SU-DHL-6 (cell line): ENCODE data around the gene AP3B2.

Source experiments
- H2AFZ ChIP-seq: fragments of 200-600 bp; sonication (generic); 2 replicates; pipeline ENCODE4 v1.6.1; 2014; ENCODE audit warnings: low read depth, mild to moderate bottlenecking, moderate library complexity, mixed read lengths, antibody characterized with exemption, low read length; ENCODE audit not compliant: severe bottlenecking
- H3F3A ChIP-seq: fragments of 200-600 bp; shearing (Covaris generic); 2 replicates; pipeline ENCODE4 v1.6.0; 2016; ENCODE audit warnings: antibody characterized with exemption, mild to moderate bottlenecking; ENCODE audit not compliant: insufficient read depth
- H3K27ac ChIP-seq: fragments of 200-600 bp; sonication (generic); 2 replicates; pipeline ENCODE4 v1.5.1; 2016; ENCODE audit warnings: low read depth, mild to moderate bottlenecking, low read length, moderate library complexity, mixed read lengths
- H3K27me3 ChIP-seq: fragments of 200-600 bp; sonication (generic), shearing (Covaris generic); 2 replicates; pipeline ENCODE4 v1.6.0; 2014; ENCODE audit warnings: mild to moderate bottlenecking, low read length
- H3K36me3 ChIP-seq: fragments of 200-600 bp; sonication (generic); 2 replicates; pipeline ENCODE4 v1.6.1; 2014; ENCODE audit warnings: mild to moderate bottlenecking, low read length, mixed read lengths
- H3K4me2 ChIP-seq: fragments of 300-600, 200-600 bp; shearing (Covaris generic), sonication (generic); 2 replicates; pipeline ENCODE4 v1.6.0; 2014; ENCODE audit warnings: low read length, low read depth, mild to moderate bottlenecking; ENCODE audit not compliant: poor library complexity, severe bottlenecking
- H3K4me3 ChIP-seq: fragments of 200-600 bp; sonication (generic); 2 replicates; pipeline ENCODE4 v1.5.1; 2014; ENCODE audit warnings: antibody characterized with exemption, low read length, mild to moderate bottlenecking, mixed read lengths; ENCODE audit not compliant: insufficient read depth, poor library complexity, severe bottlenecking
- H3K79me2 ChIP-seq: fragments of 200-600 bp; sonication (generic); 2 replicates; pipeline ENCODE4 v1.6.1; 2014; ENCODE audit warnings: mild to moderate bottlenecking, low read length, moderate library complexity; ENCODE audit not compliant: insufficient read depth
- H3K9ac ChIP-seq: fragments of 200-600 bp; sonication (generic); 2 replicates; pipeline ENCODE4 v1.7.0; 2014; ENCODE audit warnings: mild to moderate bottlenecking, low read length
- H3K9me2 ChIP-seq: fragments of 200-600 bp; sonication (generic); replicated peaks from 2 replicates; pipeline ENCODE4 v1.6.1; 2014; ENCODE audit warnings: low read length; ENCODE audit not compliant: insufficient read depth
- H3K9me3 ChIP-seq: fragments of 200-600 bp; sonication (generic); 2 replicates; pipeline ENCODE4 v1.6.1; 2014; ENCODE audit warnings: low read length, mixed read lengths; ENCODE audit not compliant: insufficient read depth
- H4K20me1 ChIP-seq: fragments of 200-600 bp; sonication (generic); 2 replicates; pipeline ENCODE4 v1.6.1; 2014; ENCODE audit warnings: low read depth, mild to moderate bottlenecking, antibody characterized with exemption, low read length, moderate library complexity, mixed read lengths
- EZH2phosphoT487 ChIP-seq: fragments of 200-600 bp; sonication (generic), shearing (Covaris generic); conservative IDR thresholded peaks from 2 replicates; pipeline ENCODE4 v1.6.1; 2018; ENCODE audit warnings: mild to moderate bottlenecking, antibody characterized with exemption, low read length, moderate library complexity, mixed read lengths
- TF ChIP-seq, protein P1 (sequence below): fragments of 200-600 bp; sonication (generic); IDR thresholded peaks from one replicate; pipeline ENCODE4 v1.5.1; 2017; ENCODE audit warnings: antibody characterized with exemption, mild to moderate bottlenecking, low read length, moderate library complexity; ENCODE audit not compliant: insufficient read depth, poor library complexity, severe bottlenecking

Gene AP3B2

DNA sequence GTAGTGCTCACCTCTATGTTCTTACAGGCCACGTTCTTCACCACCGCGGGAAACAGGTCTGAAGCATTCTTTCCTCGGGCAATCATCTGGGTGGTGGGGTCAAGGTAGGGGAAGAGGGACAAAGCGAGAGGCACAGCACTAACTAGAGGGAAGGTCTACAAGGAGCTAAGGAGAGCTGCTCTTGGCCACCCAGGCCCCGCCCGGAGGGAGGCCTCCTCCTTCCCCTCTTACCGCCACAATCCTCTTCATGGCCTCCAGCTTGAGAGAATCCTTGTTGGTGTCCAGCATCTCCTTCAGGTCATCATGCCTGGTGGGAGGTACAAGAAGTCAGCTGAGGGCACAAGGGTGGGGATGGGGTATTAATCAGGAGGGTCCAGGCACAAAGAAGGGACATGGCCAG lies 20.5 kb downstream of the AP3B2 start:
- Histone ChIP-seq H3K4me2 (no peak overlapping the region), H3K9ac (no peak overlapping the region), H3K36me3 (no peaks in the 10 kb centered on the region), H3F3A (no peaks in the 10 kb centered on the region), H3K27ac (no peak overlapping the region), H3K9me2 (no peaks in the 10 kb centered on the region), H3K4me3 (no peak overlapping the region), H3K9me3 (no peaks in the 10 kb centered on the region), H3K79me2 (no peaks in the 10 kb centered on the region), H4K20me1 (no peaks in the 10 kb centered on the region), H3K27me3 (no peaks in the 10 kb centered on the region), H2AFZ (no peak overlapping the region)
- no peak for TF ChIP-seq EZH2phosphoT487
- TF ChIP-seq, protein P1, sequence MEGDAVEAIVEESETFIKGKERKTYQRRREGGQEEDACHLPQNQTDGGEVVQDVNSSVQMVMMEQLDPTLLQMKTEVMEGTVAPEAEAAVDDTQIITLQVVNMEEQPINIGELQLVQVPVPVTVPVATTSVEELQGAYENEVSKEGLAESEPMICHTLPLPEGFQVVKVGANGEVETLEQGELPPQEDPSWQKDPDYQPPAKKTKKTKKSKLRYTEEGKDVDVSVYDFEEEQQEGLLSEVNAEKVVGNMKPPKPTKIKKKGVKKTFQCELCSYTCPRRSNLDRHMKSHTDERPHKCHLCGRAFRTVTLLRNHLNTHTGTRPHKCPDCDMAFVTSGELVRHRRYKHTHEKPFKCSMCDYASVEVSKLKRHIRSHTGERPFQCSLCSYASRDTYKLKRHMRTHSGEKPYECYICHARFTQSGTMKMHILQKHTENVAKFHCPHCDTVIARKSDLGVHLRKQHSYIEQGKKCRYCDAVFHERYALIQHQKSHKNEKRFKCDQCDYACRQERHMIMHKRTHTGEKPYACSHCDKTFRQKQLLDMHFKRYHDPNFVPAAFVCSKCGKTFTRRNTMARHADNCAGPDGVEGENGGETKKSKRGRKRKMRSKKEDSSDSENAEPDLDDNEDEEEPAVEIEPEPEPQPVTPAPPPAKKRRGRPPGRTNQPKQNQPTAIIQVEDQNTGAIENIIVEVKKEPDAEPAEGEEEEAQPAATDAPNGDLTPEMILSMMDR: no peak

DNA sequence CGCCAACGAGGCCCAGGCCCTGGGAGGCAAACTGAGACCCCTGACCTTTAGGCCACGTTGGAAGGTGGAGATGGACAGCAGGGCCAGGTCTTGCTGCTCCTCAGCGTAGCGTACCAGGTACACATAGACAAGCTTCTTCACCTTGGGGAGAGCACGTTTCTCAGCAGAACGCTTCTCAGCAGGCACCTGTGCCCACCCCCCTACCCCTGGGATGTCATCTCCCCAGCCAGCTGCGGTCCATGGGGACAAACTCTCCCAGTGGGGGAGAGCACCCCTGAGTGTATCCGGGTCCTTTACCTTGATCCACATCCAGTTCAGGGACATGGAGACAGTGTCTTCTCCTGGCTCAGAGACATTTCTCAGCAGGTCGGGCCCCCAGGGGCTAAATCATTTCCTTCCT lies 21.0 kb downstream of the AP3B2 start:
- TF ChIP-seq EZH2phosphoT487: no peak
- TF ChIP-seq, protein P1: no peak
- H3K79me2 ChIP-seq: no peaks in the 10 kb centered on the region
- no peaks in the 10 kb centered on the region for H3K27me3 ChIP-seq
- H3K9ac ChIP-seq: no peak overlapping the region
- no peaks in the 10 kb centered on the region for H3K36me3 ChIP-seq
- H3K9me3 ChIP-seq: no peaks in the 10 kb centered on the region
- H3F3A ChIP-seq: no peaks in the 10 kb centered on the region
- no peaks in the 10 kb centered on the region for H3K9me2 ChIP-seq
- H4K20me1 ChIP-seq: no peaks in the 10 kb centered on the region
- H2AFZ ChIP-seq: no peak overlapping the region
- no peak overlapping the region for H3K27ac ChIP-seq
- no peak overlapping the region for H3K4me3 ChIP-seq
- no peak overlapping the region for H3K4me2 ChIP-seq

DNA sequence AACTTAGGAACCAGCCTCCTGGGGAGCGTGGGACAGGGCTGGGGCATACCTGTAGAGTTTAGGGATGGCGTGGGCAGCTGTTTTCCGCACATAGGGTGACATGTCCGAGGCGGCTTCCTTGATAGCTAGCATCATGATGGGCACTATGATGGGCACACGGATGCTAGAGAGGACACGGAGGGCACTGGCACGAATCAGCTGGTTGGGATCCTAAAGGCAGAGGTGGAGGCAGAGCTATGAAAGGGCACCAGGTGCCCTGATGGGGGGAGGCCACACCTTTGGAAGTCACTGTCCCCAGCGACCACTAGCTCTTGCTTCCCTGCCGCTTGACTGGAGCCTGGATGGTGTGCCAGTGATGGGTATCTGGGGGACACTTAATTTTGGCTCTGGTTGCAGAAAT lies 28.3 kb downstream of the AP3B2 start:
- Histone ChIP-seq H3K36me3 (no peaks in the 10 kb centered on the region), H4K20me1 (no peaks in the 10 kb centered on the region), H3K9me3 (no peaks in the 10 kb centered on the region), H3K9ac (no peak overlapping the region), H3K27me3 (no peaks in the 10 kb centered on the region), H2AFZ (no peak overlapping the region), H3K4me2 (no peak overlapping the region), H3F3A (no peaks in the 10 kb centered on the region), H3K79me2 (no peaks in the 10 kb centered on the region), H3K27ac (no peak overlapping the region), H3K4me3 (no peak overlapping the region), H3K9me2 (no peaks in the 10 kb centered on the region)
- TF ChIP-seq, protein P1: no peak
- no peak for TF ChIP-seq EZH2phosphoT487
